Urothelium cell line (cell line): ENCODE data around the gene EVC2.
"Not testable (repeated sequence)": the region's sequence is repeated elsewhere in the genome, so short reads cannot be mapped to it uniquely, and the experiment has no call there.

ENCODE experiments used
- DNase-seq: peaks from one replicate; pipeline ENCODE4 v3.0.0; 2011; ENCODE audit warnings: low spot score, mixed read lengths
- FAIRE-seq: peaks from 2 replicates; lab custom pipeline; 2011; peaks lifted over from hg19 to GRCh38; lab: Jason Lieb, UNC

The EVC2 gene

DNA sequence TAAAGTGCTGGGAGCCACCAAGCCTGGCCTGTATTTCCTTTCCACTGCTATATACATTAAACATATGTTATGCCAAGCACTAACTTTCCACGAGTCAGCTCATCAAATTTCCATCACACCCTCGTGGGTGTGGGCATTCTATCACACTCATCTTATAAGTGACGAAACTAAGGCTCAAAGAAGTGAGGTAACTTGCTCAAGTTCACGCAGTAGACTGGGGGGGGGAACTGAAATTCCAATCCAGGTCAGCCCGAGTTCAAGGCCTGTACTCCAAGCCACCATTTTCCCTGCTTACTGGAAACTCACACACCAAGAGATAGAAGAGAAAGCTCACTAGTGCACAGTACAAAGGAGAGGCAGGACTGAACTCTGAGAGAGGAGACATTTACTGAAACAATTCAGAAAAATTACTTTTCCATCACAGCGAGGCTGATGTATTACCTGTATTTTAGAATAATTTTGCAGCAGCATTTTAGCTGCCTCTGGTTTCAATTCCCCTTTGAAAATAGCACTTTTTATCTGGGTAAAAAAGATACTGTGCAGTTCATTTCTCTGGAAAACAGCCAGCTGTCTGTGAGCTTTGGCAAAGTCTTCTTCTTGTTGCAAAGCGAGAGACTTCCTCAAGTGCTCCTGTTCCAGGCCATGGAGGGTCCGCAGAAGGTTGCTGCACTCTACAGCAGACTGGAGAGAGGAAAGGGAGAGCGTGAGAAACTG is 76.8 kb downstream of the EVC2 start:
- FAIRE-seq = no peak
- DNase-seq = no peak

DNA sequence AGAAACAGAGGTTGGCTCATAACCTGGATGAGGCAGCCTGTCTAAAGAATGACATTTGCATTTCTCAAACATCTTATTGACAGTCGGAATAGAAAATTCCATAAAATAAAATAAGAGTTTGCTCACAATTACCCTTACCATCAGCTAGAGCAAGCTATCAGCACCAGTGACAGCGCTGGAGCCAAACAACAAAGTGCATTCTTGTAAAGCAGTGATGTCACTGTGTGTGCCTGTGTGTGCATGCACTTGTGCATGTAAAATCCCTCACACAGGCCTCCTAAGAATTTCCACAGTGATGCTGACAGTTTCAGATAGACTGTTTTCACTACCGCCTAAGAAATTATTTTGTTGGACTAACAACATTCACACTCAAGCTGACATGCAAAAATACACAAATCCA is 77.6 kb downstream of the EVC2 start:
- no peak for DNase-seq
- FAIRE-seq = no peak

GRCh38 chr4:5629542-5629941 is 78.8 kb downstream of the EVC2 start:
- no peak for DNase-seq
- FAIRE-seq = no peak

- FAIRE-seq = no peak
- DNase-seq = no peak
Measured at GRCh38 chr4:5626913-5627312, 81.4 kb downstream of the EVC2 start.

- FAIRE-seq (no peak), DNase-seq (no peak)
Measured at GRCh38 chr4:5622596-5622995, 85.8 kb downstream of the EVC2 start.

DNA sequence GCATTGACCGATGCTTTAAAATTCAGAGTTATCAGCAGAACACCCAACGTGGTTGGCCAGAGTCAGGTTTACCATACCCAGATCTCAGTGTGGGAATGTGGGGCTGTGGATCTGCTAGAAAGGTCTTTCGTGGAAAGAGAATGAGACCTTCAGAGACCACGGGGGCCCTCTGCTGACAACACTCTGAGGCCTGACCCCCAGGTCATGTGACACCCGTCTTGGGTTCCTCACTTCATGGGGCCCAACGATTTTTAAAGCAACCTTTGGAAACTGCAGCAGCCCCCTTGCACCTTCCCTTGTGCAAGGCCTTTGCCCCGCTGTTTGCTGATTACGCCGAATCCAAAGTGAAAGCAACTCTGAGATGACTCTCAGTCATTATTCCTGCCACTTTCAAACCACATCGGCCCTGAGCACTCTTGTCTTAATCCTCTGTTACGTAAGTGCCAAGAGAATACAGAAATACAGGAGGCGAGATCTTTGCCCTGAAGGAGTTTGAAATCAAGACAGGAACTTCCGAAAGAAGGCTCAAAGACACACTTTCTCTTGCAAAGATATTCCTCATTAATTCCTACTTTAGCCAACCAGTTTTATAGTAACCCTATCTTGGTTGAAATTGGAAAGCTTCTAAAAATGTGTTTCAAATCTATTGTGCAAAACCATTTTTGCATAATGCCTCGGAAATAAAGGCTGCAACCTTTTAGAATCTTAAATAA is 88.3 kb downstream of the EVC2 start:
- DNase-seq = no peak
- no peak for FAIRE-seq

DNA sequence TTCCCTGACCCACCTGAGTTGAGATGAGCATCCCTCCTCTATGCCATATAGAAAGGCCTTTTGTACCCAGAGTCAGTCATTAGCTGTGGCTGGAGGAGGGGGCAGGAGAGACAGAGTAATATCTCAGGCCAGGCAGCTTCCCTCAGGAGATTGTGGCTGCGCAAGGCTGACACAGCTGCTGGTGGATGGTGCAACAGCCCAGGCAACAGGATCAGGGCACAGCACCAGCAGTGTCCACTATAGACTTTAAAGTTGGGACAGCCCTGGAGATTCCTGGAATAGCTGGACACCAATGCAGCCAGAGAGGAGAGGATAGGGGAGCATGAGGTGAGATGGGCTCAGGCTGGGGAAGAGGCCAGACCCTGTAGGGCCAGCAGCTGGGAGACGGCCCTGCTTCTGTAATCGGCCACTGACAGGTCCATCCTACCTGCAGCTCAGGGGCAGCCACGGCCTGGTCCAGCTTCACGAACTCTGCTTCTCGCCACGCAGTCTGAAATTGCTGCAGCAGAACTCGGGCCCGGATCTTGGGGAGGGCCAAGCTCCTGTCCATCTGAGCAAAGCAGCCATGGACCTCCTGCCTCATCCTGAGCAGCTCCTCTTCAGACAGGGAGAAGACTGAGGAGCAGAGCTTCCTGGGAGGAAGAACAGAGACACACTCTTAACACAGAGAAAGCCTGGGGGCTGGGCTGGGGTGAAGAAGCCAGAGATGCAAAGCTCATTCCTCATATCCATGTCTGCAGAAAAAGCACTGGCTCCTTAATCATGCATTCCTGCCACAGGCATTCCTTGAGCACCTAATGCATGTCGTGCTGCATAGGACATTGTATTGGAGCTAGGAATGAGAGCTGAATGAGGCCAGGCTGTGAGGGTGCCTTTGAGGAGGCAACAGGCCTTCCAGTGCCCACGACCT is 90.1 kb downstream of the EVC2 start:
- FAIRE-seq (no peak), DNase-seq (no peak)

DNA sequence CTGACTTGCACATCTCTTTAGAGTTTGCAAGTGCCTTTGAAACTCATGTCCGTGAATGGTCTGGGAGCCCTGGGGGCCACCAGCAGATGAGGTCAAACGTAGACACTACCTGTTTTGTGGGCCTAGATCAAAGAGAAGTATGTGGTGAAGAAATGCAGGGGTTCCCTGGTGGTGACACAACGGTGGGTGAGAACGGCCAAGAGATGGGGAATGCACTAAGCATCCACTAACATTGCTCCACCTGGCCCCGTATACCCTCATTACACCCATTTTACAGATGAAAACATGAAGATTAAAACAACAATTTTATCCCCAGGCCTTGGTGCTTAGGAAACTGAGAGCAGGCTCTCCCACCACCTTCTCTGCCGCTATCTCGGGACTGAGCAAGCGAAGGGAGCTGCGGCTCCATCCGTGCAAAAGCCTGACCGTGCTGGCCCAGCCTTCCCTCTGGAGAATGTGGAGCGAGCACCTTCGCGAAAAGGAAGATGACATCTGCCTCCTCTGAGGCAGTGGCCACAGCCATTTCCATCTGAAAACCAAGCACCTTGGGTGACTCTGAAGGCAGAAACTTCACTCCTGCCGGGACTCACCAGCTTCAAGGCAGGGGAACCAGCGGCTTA is 91.9 kb downstream of the EVC2 start:
- DNase-seq = no peak
- FAIRE-seq = no peak

GRCh38 chr4:5615496-5616075 is 92.8 kb downstream of the EVC2 start:
- DNase-seq (no peak), FAIRE-seq (no peak)

DNA sequence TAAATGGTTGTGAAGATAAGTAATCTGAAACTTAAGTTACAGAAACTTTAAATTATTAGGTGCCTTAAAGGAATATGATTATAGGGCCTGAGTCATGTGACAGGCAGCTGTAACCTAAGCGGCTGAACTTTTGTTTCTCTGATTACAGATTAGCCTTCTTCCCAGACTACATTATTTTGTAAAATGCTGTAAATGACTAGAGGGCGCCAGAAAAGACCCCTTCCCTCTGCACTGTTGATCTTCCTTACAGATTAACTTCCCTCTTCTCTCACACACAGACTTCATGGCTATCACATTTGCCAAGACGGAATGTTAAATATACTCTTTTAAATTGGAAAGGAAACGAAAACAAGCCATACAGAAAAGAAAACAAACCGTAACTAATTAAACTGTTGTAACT is 96.6 kb downstream of the EVC2 start:
- DNase-seq = no peak
- no peak for FAIRE-seq

- FAIRE-seq (no peak), DNase-seq (no peak)
Measured at GRCh38 chr4:5609306-5610007, 98.9 kb downstream of the EVC2 start.

DNA sequence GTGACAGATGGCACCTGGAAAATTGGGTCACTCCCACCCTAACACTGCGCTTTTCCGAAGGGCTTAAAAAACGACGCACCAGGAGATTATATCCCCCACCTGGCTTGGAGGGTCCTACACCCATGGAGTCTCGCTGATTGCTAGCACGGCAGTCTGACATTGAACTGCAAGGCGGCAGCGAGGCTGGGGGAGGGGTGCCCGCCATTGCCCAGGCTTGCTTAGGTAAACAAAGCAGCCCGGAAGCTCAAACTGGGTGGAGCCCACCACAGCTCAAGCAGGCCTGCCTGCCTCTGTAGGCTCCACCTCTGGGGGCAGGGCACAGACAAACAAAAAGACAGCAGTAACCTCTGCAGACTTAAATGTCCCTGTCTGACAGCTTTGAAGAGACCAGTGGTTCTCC is 114.5 kb downstream of the EVC2 start:
- not testable (repeated sequence) for FAIRE-seq, DNase-seq

DNA sequence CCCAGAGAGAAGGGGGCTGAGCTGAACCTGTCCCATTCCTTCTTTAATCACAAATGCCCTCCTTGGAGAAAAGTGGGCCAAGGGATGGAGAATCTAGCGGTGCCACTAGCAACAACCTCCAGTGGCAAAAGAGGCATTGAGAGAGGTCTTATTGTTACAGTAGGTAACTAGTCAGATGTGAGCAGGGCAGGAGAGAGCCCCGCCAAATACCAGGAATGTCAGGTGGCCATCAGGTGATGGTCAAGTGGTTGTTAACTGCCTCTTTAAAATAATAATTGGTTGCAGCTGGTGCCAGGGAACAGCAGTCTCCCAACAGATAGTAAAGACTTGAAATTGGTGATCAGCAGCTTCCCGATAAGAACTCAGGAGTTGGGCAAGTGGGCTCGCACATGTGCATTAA is 116.1 kb downstream of the EVC2 start:
- DNase-seq (no peak), FAIRE-seq (no peak)

GRCh38 chr4:5589495-5589894 is 118.9 kb downstream of the EVC2 start:
- FAIRE-seq (no peak), DNase-seq (no peak)

- DNase-seq (no peak), FAIRE-seq (no peak)
Measured at GRCh38 chr4:5588046-5588445, 120.3 kb downstream of the EVC2 start.

DNA sequence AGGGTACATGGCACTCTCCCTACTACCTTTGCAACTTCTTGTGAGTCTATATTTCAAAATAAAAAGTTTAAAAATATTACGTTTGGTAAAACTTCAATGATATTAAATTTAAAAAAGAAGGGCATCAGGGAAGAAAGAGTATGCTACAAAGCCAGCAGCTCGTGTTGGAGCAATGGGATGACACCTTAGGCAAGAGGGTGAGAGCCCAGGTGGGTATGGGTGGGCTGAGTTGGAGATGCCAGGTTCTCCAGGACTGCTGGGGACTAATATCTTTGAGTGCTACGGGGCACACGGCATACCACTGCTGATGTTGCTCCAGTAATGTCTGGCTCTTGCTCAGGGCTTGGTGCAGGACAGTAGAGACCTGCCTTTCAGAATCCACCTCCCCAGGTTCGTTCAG is 132.4 kb downstream of the EVC2 start:
- no peak for FAIRE-seq
- no peak for DNase-seq

- FAIRE-seq = no peak
Measured at GRCh38 chr4:5574386-5574785, 134.0 kb downstream of the EVC2 start.

GRCh38 chr4:5573965-5574364 is 134.4 kb downstream of the EVC2 start:
- DNase-seq = no peak
- FAIRE-seq = no peak

More at GRCh38 chr4:5574386-5574785, 134.0 kb downstream of the EVC2 start:
- no peak for DNase-seq

- FAIRE-seq = no peak
- DNase-seq = no peak
Measured at GRCh38 chr4:5572751-5573150, 135.6 kb downstream of the EVC2 start.

GRCh38 chr4:5572114-5572513 is 136.2 kb downstream of the EVC2 start:
- DNase-seq (peak; percentile 50), FAIRE-seq (no peak)
